OCI-LY1 (cell line): ENCODE data around the gene CXCR6.

ENCODE experiments used
- H2AFZ ChIP-seq: fragments of 200-600 bp; sonication (generic), shearing (Covaris generic); 2 replicates; pipeline ENCODE4 v1.6.0; 2014; ENCODE audit warnings: antibody characterized with exemption, mild to moderate bottlenecking, low read length
- H3F3A ChIP-seq: fragments of 200-600 bp; sonication (generic), shearing (Covaris generic); 2 replicates; pipeline ENCODE4 v1.6.0; 2014; ENCODE audit warnings: mild to moderate bottlenecking, antibody characterized with exemption, low read length, moderate library complexity; ENCODE audit not compliant: insufficient read depth
- H3K27ac ChIP-seq: fragments of 200-600 bp; sonication (generic); 2 replicates; pipeline ENCODE4 v1.5.1; 2014; ENCODE audit warnings: low read length, mixed run types, mild to moderate bottlenecking, low read depth; ENCODE audit not compliant: poor library complexity, severe bottlenecking
- H3K27me3 ChIP-seq: fragments of 200-600 bp; sonication (generic); 2 replicates; pipeline ENCODE4 v1.6.0; 2014; ENCODE audit warnings: antibody characterized with exemption, mild to moderate bottlenecking, low read length, moderate library complexity; ENCODE audit not compliant: insufficient read depth
- H3K36me3 ChIP-seq: fragments of 200-600 bp; sonication (generic); 2 replicates; pipeline ENCODE4 v1.6.1; 2014; ENCODE audit warnings: mild to moderate bottlenecking, antibody characterized with exemption, low read length, moderate library complexity, mixed read lengths; ENCODE audit not compliant: insufficient read depth
- H3K4me1 ChIP-seq: fragments of 200-600 bp; sonication (generic); 2 replicates; pipeline ENCODE4 v1.5.1; 2014; ENCODE audit warnings: mild to moderate bottlenecking, low read length, moderate library complexity; ENCODE audit not compliant: insufficient read depth, severe bottlenecking
- H3K4me2 ChIP-seq: fragments of 200-600 bp; sonication (generic), shearing (Covaris generic); 2 replicates; pipeline ENCODE4 v1.6.1; 2014; ENCODE audit warnings: low read length
- H3K4me3 ChIP-seq: fragments of 200-600 bp; sonication (generic); 2 replicates; pipeline ENCODE4 v1.5.1; 2014; ENCODE audit warnings: low read length, low read depth, mild to moderate bottlenecking, mixed read lengths; ENCODE audit not compliant: poor library complexity, severe bottlenecking
- H3K79me2 ChIP-seq: fragments of 200-600 bp; shearing (Covaris generic); 2 replicates; pipeline ENCODE4 v1.6.1; 2016; ENCODE audit warnings: mixed run types, low read length, mixed read lengths; ENCODE audit not compliant: insufficient read depth
- H3K9ac ChIP-seq: fragments of 200-600 bp; sonication (generic), shearing (Covaris generic); 2 replicates; pipeline ENCODE4 v1.6.1; 2014; ENCODE audit warnings: mild to moderate bottlenecking, low read length, mixed read lengths
- H3K9me2 ChIP-seq: fragments of 200-600 bp; sonication (generic), shearing (Covaris generic); 2 replicates; pipeline ENCODE4 v1.6.1; 2014; ENCODE audit warnings: low read depth, mild to moderate bottlenecking, low read length, mixed read lengths
- H3K9me3 ChIP-seq: fragments of 200-600 bp; shearing (Covaris generic); 2 replicates; pipeline ENCODE4 v1.6.1; 2014; ENCODE audit warnings: low read length, mixed read lengths
- H4K20me1 ChIP-seq: fragments of 200-600 bp; sonication (generic), shearing (Covaris generic); 2 replicates; pipeline ENCODE4 v1.6.0; 2016; ENCODE audit warnings: mild to moderate bottlenecking, low read length; ENCODE audit not compliant: insufficient read depth
- EZH2 ChIP-seq: fragments of 200-600 bp; sonication (generic), shearing (Covaris generic); IDR thresholded peaks from 2 replicates; pipeline ENCODE4 v1.8.0; 2017; ENCODE audit warnings: borderline replicate concordance, mixed run types, mild to moderate bottlenecking, antibody characterized with exemption, low read length, moderate library complexity, mixed read lengths
- TF ChIP-seq, protein P1 (sequence below): fragments of 200-600 bp; sonication (generic), shearing (Covaris generic); IDR thresholded peaks from 2 replicates; pipeline ENCODE4 v1.5.1; 2017; ENCODE audit warnings: mild to moderate bottlenecking, antibody characterized with exemption, low read length, moderate library complexity, mixed read lengths

The CXCR6 gene

DNA sequence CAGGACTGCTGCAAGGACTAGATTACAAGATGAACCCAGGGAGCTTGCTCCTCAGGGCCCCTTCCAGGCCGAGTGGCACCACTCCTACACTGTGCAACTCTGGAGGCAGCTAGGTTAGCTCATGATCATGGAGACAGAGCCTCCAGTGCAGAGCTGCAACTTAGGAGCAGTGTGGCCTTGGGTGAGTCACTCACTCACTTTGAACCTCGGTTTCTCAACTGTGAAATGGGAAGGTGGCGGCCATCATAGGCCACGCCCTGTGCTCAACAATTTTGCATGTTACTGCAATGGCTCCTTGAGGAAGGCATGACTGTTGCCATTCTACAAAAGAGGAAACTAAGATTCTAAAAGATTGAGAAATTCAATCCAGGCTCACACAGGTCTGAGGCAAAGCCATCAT, 11.2 kb upstream of the CXCR6 start:
- Histone ChIP-seq H3F3A (no peaks in the 10 kb centered on the region), H2AFZ (no peak overlapping the region), H3K9ac (no peak overlapping the region), H3K9me3 (no peaks in the 10 kb centered on the region), H3K4me1 (no peaks in the 10 kb centered on the region), H3K79me2 (no peaks in the 10 kb centered on the region), H3K27ac (no peak overlapping the region), H3K36me3 (peaks cover 82% of the 10 kb centered on the region), H3K9me2 (no peaks in the 10 kb centered on the region), H4K20me1 (no peaks in the 10 kb centered on the region), H3K27me3 (no peaks in the 10 kb centered on the region), H3K4me3 (no peak overlapping the region), H3K4me2 (no peak overlapping the region)
- TF ChIP-seq, protein P1, sequence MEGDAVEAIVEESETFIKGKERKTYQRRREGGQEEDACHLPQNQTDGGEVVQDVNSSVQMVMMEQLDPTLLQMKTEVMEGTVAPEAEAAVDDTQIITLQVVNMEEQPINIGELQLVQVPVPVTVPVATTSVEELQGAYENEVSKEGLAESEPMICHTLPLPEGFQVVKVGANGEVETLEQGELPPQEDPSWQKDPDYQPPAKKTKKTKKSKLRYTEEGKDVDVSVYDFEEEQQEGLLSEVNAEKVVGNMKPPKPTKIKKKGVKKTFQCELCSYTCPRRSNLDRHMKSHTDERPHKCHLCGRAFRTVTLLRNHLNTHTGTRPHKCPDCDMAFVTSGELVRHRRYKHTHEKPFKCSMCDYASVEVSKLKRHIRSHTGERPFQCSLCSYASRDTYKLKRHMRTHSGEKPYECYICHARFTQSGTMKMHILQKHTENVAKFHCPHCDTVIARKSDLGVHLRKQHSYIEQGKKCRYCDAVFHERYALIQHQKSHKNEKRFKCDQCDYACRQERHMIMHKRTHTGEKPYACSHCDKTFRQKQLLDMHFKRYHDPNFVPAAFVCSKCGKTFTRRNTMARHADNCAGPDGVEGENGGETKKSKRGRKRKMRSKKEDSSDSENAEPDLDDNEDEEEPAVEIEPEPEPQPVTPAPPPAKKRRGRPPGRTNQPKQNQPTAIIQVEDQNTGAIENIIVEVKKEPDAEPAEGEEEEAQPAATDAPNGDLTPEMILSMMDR, result no peak
- no peak for TF ChIP-seq EZH2

DNA sequence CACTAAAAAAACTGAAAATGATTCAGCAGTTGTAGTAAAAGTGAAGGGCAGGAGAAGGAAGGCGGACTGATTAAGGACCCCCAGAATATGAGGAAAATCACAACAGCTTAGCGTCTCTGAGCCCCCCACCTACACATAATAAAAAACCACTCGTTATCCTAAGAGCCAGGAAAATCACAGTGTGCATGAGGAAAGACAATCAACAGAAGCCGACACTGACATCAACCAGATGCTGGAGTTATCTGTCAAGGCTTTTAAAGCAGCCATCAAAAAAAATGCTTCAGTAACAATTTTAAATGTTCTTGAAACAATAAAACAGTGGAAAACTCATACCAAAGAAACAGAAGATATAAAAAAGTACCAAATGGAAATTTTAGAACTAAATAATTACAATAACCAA, 9.7 kb upstream of the CXCR6 start:
- Histone ChIP-seq H3K36me3 (peaks cover 74% of the 10 kb centered on the region), H3K9me3 (no peaks in the 10 kb centered on the region), H3K4me1 (no peaks in the 10 kb centered on the region)

DNA sequence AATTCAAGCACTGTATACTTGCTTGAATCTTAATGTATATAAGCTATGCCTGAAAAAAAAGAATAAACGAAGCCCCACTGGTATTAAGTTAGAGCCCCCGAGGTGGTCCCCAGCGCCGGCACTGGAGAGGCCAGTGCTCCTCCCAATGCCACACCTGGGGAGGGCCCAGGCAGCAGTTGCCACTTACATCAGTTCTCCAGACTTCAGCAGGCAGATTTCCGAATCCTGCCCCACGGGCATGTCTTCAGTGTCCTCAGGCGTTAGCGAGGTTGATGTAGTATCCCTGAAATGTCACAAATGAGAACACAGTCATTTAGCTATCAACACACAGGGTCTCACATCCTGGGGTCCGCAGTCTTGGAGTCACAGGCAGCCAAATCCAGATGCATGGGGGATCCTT, 7.0 kb upstream of the CXCR6 start:
- TF ChIP-seq, protein P1, result no peak
- TF ChIP-seq EZH2, result no peak
- no peak overlapping the region for H3K9ac ChIP-seq
- no peaks in the 10 kb centered on the region for H3K9me3 ChIP-seq
- no peaks in the 10 kb centered on the region for H3K27me3 ChIP-seq
- no peaks in the 10 kb centered on the region for H3K4me1 ChIP-seq
- no peaks in the 10 kb centered on the region for H3F3A ChIP-seq
- no peaks in the 10 kb centered on the region for H3K79me2 ChIP-seq
- no peaks in the 10 kb centered on the region for H4K20me1 ChIP-seq
- no peaks in the 10 kb centered on the region for H3K9me2 ChIP-seq
- H3K36me3 ChIP-seq, result peaks cover 49% of the 10 kb centered on the region
- H3K27ac ChIP-seq, result no peak overlapping the region
- no peak overlapping the region for H3K4me3 ChIP-seq
- no peak overlapping the region for H3K4me2 ChIP-seq
- no peak overlapping the region for H2AFZ ChIP-seq

More for the DNA sequence above, 9.7 kb upstream of the CXCR6 start:
- H2AFZ ChIP-seq, result no peak overlapping the region
- H3K4me2 ChIP-seq, result no peak overlapping the region
- no peak overlapping the region for H3K4me3 ChIP-seq
- no peak overlapping the region for H3K9ac ChIP-seq
- H3F3A ChIP-seq, result no peaks in the 10 kb centered on the region
- no peaks in the 10 kb centered on the region for H4K20me1 ChIP-seq
- H3K27ac ChIP-seq, result no peak overlapping the region
- no peaks in the 10 kb centered on the region for H3K79me2 ChIP-seq
- H3K9me2 ChIP-seq, result no peaks in the 10 kb centered on the region
- H3K27me3 ChIP-seq, result no peaks in the 10 kb centered on the region
- TF ChIP-seq, protein P1, result no peak
- no peak for TF ChIP-seq EZH2
